ENCODE results near the gene CFAP65. TPM values are rescaled to one million over a fixed set of nuclear protein-coding genes. Genes with fewer than 3 reads are reported as not detected.

Gene CFAP65
- total RNA-seq, 1 donor from 2014 or later, result not detected

- DNase-seq (no peak), ATAC-seq (peak; percentile 68)
- H3K9me3 ChIP-seq, result no peaks in the 10 kb centered on the region
- TF ChIP-seq CTCF (IDR thresholded peaks at IDR 0.05), result no peak
- no peak overlapping the region for H3K4me3 ChIP-seq
- no peaks in the 10 kb centered on the region for H3K27me3 ChIP-seq
- peaks cover 11% of the 10 kb centered on the region for H3K4me1 ChIP-seq
- no peaks in the 10 kb centered on the region for H3K36me3 ChIP-seq
- intact Hi-C loops (cut with DNase I), result no loop called here
- no peak overlapping the region for H3K27ac ChIP-seq
Observed at GRCh38 chr2:219086196-219086595, 44.9 kb upstream of the CFAP65 start.

- H3K36me3 ChIP-seq, result no peaks in the 10 kb centered on the region
- H3K9me3 ChIP-seq, result no peaks in the 10 kb centered on the region
- H3K4me3 ChIP-seq, result no peak overlapping the region
- ATAC-seq, result no peak
- DNase-seq, result no peak
- TF ChIP-seq CTCF (IDR thresholded peaks at IDR 0.05), result no peak
- H3K27me3 ChIP-seq, result no peaks in the 10 kb centered on the region
- intact Hi-C loops (cut with DNase I), result no loop called here
- peaks cover 11% of the 10 kb centered on the region for H3K4me1 ChIP-seq
- no peak overlapping the region for H3K27ac ChIP-seq
Observed at GRCh38 chr2:219084791-219085190, 43.5 kb upstream of the CFAP65 start.

- ATAC-seq (peak; percentile 45), DNase-seq (no peak)
- Histone ChIP-seq H3K36me3 (peaks cover 7% of the 10 kb centered on the region), H3K27me3 (no peaks in the 10 kb centered on the region), H3K27ac (peak overlapping the region; percentile 30), H3K4me1 (peaks cover 11% of the 10 kb centered on the region), H3K4me3 (no peak overlapping the region), H3K9me3 (no peaks in the 10 kb centered on the region)
- no peak for TF ChIP-seq CTCF (IDR thresholded peaks at IDR 0.05)
- intact Hi-C loops (cut with DNase I), result no loop called here
Observed at GRCh38 chr2:219082332-219082958, 41.1 kb upstream of the CFAP65 start.

- DNase-seq (no peak), ATAC-seq (peak; percentile 42)
- peaks cover 11% of the 10 kb centered on the region for H3K4me1 ChIP-seq
- no peak for TF ChIP-seq CTCF (IDR thresholded peaks at IDR 0.05)
- intact Hi-C loops (cut with DNase I), result no loop called here
- H3K4me3 ChIP-seq, result no peak overlapping the region
- no peaks in the 10 kb centered on the region for H3K9me3 ChIP-seq
- peaks cover 13% of the 10 kb centered on the region for H3K36me3 ChIP-seq
- H3K27me3 ChIP-seq, result no peaks in the 10 kb centered on the region
- H3K27ac ChIP-seq, result peak overlapping the region; percentile 30
Observed at GRCh38 chr2:219081701-219082331, 40.5 kb upstream of the CFAP65 start.

- no peak for TF ChIP-seq CTCF (IDR thresholded peaks at IDR 0.05)
- no peak overlapping the region for H3K27ac ChIP-seq
Observed at GRCh38 chr2:219081096-219081495, 39.8 kb upstream of the CFAP65 start.

More at GRCh38 chr2:219081096-219081495, 39.8 kb upstream of the CFAP65 start:
- DNase-seq (no peak), ATAC-seq (no peak)
- intact Hi-C loops (cut with DNase I), result no loop called here
- peaks cover 19% of the 10 kb centered on the region for H3K36me3 ChIP-seq
- H3K9me3 ChIP-seq, result no peaks in the 10 kb centered on the region
- H3K4me3 ChIP-seq, result no peak overlapping the region
- H3K4me1 ChIP-seq, result peaks cover 11% of the 10 kb centered on the region
- no peaks in the 10 kb centered on the region for H3K27me3 ChIP-seq

Measured in upper lobe of right lung (tissue), 1 donor.